Activated CD8-positive, alpha-beta memory T cell treated with anti-CD3 and anti-CD28 coated beads, Interleukin-2, amount 50 U/mL, for 1 hour (primary cell): ENCODE results near the gene ARHGAP6.

ENCODE experiments used
- DNase-seq: peaks from one replicate; pipeline ENCODE4 v3.0.0-alpha.2; 2020; ENCODE audit errors: extremely low read depth

The ARHGAP6 gene

DNA sequence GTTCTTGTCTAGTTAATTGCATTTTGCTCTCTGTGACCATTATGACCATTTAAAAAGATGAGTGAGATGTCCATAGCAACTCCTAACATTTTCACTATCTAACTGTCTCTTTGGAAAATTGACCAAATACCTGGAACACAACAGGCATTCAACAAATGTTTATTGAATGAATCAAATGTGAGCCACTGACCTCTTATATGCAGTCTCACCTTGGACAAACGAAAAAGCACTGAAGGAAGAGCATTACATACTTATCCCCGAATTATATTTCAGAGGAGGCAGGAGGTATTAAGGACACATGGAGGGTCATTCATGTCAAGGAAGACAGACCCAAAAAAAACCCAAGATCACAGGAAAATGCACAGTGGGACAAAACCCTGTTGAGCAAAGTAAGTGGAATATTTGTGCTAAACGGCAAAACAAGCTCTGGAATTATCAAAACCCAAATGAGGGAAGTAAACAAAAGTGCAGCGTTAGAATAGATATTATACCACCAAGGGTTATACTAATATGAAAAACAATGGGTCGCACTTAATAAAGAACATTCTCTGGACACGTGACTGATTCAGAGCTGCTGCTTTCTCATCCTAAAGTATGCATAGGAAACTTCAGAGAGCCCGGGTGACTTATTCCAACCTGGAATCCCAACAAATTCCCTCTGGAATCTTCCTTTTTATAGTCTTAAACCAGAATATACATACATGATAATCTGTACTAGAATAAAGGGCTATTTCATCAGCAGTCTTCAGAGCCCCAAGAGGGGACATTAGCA lies 240.6 kb downstream of the ARHGAP6 start:
- DNase-seq: no peak

DNA sequence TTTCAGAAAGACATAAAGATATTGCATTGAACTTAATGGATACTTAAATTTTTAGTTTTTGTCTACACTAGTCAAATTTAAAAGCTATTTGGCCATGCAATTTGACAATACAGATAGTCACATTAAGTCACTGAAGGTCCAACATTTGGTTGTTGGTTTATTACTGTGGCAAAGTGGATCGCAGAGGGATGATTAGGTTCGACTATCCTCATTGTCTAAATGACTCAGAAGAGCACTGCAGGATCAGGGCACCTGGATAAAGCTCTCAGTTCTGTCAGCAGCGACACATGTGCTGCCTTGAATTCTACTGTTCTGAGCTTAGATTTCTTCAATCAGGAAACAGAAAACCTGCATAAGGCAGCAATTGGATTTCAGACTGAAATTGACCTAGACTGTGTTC lies 241.8 kb downstream of the ARHGAP6 start:
- no peak for DNase-seq

GRCh38 chrX:11423362-11423818 lies 242.3 kb downstream of the ARHGAP6 start:
- no peak for DNase-seq

DNA sequence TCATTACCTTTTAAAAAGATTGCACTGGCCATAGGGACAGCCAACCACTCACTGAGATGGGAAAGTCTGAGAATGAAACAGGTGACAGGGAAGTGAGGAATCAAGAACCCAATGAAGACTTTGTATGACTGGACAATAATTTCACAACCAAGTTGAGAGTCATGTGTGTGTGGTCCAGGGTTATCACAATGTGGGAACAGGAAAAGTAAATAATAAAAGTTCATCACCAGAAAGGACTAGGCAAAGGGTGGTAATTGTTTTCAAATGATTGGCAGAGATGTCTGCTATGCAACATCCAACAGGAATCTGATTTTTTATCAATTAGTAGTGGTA lies 243.2 kb downstream of the ARHGAP6 start:
- DNase-seq: no peak

DNA sequence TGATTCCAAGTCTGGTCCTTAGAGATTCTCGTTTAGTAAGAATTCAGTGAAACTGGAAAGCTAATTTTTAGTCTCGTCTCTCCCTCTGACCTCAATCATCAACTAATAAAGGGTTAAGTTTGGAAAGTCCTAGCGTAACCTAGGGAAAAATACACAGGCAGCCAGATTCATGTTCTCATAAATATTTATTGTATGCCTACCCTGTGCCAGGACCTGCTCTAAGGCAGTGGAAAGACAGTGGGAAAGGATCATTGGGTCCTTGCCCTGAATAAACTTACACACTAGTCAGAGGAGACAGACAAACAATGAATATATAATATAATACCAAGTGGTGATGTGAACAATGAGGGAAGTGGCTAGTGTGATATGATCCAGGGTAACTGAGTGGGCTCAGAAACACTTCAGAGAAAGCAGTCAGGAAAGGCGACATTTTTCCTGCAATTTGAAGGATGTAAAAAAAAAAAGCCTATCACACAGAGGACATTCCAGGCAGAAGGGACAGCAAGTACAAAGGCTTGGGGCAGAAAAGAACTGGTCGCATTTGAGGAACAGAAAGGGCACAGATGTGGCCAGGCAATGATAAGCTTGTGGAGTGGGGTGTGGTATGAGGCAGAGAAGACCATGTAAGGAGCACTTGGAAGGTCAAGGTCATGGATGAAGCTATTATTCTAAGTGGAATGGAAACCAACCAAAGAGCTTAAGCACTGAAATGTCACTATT lies 243.8 kb downstream of the ARHGAP6 start:
- DNase-seq: no peak

DNA sequence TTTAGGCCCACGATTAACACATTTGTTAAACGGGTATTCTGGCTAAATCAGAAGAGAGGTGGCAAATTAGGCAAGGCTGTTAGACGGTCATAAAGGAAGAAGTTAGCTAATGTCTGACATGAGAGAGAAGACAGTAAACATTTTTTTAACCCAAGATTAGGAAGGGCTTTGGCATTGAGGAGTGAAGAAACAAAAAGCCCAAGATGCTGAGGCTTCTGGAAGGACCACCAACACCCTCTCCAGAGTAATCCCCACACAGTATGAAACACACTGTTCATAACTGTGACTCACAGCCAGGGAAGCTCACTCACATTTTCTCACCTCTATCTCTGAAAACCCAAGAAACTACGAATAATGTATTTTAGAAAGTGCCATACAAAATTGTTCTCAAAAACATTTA lies 244.9 kb downstream of the ARHGAP6 start:
- no peak for DNase-seq

- DNase-seq: no peak
Measured at GRCh38 chrX:11419102-11419501, 246.6 kb downstream of the ARHGAP6 start.

GRCh38 chrX:11416600-11416999 lies 249.1 kb downstream of the ARHGAP6 start:
- no peak for DNase-seq

DNA sequence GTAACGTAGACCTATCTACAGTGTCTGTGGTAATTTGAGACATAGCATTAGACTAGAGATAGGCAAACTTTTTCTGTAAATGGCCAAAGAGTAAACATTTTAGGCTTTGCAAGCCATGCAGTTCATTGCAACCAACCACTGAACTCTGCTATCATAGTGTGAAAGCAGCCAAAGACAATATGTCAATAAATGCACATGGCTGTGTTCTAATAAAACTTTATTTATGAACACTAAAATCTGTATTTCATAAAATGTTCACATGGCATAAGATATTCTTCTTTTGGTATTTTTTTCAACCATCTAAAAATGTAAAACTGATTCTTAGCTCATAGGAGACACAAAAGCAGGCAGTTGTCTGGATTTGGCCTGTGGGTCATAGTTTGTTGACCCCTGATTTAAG lies 251.6 kb downstream of the ARHGAP6 start:
- DNase-seq: no peak

DNA sequence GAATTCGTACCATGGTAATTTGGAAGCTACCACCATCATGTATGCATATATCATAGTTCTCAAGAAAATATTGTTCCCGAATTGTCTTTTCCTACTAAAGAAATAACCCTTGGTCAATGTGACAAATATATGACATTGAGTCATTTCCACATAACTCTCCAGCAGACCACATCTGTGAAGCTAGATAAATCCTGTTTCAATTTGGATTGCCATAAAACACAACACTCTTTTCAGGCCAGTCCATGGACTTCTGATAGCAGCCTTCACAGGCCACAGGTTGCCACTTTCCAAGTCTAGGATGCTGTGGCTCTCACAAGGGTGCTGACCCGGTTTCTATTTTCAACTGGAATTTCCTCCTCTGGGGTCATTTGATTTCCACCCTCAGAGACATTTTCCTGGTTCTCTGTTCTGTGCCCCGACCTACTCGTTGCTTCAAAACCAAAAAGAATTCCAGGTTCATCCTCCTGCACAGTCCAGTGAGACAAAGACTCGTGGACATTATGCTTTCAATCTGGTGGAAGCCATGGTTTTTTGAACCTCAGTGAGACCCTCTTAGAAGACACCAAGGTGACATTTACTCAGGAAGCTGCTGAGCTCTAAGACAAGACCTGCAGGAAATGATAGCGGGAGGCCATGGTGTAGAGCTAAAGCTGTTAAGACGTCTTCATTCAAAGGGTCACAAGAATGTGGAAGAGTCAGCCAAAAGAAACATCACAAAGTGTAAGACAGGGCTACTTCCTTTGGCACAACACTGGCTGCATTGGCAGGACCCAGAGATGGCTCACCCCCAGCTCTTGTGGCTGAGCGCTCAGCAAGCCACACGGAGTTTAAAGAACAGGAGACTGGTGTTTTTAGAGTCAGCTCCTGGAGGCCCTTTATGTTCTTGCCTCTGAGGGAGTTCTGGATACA lies 252.8 kb downstream of the ARHGAP6 start:
- DNase-seq: no peak

DNA sequence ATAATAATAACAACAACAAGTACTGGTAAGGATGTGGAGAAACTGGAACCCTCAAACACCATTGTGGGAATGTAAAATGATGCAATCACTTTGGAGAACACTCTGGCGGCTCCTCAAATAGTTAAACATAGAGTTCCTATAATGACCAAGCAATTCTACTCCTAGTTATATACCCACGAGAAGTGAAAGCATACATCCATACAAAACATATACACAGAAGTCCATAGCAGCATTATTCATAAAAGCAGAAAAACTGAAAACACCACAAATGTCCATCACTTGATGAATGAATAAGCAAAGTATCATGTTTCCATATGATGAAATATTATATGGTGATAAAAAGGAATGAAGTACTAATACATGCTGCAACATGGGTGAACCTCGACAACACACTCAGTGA lies 255.8 kb downstream of the ARHGAP6 start:
- no peak for DNase-seq

GRCh38 chrX:11408783-11409182 lies 256.9 kb downstream of the ARHGAP6 start:
- DNase-seq: no peak

DNA sequence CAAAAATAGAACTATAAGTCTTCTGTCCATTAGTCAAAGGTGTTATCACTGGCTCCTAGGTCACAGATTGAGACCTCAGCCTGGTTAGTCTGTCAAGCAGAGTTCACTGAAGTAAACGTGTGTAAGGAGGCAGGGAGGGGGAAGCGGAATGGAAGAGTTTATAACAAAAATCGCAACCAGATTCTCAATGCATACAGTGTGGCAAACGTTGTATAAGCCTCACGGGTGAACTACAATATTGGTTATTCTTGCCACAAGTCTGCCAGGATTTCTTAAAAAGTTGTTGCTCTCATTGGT lies 257.7 kb downstream of the ARHGAP6 start:
- no peak for DNase-seq

DNA sequence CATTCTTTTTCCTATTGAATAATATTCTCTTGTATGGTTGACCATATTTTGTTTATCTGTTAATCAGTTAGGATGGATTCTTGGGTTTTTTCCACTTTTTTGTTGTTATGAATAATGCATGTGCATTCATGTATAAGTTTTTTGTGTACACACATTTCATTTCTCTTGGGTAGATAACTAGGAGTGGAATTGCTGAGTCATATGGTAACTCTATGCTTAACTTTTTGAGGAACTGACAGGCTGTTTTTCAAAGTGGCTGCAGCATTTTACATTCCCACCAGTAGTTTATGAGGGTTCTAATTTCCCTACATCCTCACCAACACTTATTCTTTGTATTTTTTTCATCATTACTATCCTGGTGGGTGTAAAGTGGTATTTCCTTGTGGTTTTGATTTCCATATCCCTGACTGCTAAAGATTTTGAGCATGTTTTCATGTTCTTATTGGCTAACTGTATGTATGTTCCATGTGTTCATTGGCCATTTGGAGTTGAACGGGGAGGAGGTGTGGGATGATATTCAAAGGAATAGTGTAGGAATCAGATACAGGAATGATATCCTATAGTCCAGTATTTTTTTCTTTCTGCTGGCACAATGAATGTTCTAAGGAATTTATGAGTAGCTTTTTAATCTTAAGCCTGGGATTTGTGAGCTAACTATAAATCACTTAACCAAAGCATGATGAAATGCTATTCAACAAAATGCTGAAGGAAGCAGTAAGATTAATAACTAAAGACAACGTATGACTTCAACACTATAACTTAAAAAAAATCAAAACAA lies 258.2 kb downstream of the ARHGAP6 start:
- DNase-seq: no peak

DNA sequence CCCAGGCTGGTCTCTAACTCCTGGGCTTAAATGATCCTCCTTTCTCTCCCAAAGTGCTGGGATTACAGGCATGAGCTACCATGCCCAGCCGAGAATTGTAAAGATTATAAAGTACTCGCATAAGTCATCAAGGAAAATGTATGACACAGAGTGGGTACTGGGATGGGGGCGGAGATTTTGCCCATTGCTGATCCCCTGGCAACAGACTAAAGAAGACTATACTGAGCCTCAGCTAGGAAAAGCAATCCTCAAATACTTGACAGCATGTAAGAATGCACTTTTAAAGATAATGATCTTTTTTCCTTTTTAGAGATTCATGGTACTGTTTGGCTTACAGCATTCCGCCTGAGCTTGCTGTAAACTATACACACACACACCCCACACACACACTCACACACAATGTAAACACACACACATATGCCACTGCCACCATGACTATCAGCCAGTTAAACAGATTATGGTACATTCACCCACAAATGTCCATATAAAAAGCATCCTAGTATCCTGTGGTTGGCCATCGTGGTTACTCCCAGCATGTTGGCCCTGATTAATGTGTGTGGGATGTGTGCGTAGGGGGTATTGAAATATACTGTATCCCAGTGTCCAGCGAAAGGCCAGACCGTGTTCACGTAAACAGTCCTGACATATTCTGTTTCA lies 259.5 kb downstream of the ARHGAP6 start:
- no peak for DNase-seq

- no peak for DNase-seq
Measured at GRCh38 chrX:11403631-11404030, 262.1 kb downstream of the ARHGAP6 start.

- DNase-seq: no peak
Measured at GRCh38 chrX:11401966-11402365, 263.8 kb downstream of the ARHGAP6 start.

DNA sequence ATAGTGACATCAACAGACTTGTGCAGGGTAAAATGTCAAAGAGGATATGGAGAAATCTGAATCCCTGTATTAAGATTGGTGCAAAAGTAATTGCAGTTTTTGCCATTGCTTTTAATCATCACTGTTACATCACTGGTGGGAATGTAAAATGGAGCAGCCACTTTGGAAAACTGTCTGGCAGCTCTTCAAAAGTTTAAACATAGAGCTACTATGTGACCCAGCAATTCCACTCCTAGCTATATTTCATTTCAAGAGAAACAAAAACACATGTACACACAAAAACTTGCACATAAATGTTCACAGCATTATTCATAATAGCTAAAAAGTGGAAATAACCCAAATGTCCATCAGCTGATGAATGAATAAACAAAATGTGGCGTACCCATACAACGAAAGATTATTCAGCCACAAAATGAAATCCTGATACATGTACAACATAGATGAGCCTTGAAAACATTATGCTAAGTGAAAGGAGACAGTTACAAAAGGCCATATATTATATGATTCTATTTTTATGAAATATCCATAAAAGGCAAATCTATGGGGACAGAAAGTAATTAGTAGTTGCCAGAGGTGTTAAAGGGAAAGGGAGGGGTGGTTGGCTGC lies 266.1 kb downstream of the ARHGAP6 start:
- DNase-seq: no peak

DNA sequence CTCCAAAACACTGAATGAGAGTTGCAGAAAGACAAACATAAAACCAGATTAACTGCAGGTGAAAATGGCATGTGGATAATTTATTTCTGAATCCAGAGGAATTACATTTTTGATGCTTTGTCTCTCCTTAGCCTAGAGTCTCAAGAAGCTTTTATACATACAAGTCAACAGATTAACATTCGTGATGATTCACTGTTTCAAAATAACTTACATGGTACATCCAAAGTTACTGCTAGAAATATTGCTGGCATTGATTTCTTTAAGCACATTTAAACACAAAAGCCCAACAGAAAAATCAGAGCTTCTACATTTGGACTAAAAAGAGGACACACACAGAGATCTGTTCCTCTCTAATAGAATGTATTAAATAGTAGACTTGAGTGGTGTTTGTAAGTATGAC lies 266.9 kb downstream of the ARHGAP6 start:
- no peak for DNase-seq

DNA sequence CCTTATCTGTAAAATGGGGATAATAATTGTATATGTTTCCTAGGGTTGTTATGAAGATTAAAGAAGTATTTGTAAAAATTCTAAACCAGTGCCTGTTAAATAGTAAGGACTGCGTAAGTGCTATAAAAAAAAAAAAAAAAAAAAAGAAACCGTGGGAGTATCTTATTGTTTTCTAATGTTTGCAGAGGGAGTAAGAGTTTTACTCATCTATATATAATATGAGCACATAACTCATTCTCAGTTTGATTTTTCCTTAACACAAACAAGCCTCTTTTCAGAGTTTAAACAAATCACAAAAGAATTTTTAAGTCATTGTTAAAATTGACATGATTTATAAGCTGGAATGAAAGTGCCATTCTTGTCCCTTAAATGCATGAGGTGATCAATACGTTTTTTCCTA lies 267.6 kb downstream of the ARHGAP6 start:
- no peak for DNase-seq

GRCh38 chrX:11397680-11398079 lies 268.0 kb downstream of the ARHGAP6 start:
- no peak for DNase-seq
